GM23338 (cell line): Measurements from ENCODE around the gene AARS2. TPM values are rescaled to one million over a fixed set of nuclear protein-coding genes. Genes with fewer than 3 reads are reported as not detected.

ENCODE experiments used
- ATAC-seq: fragments of 200-7000 bp; cut with Tn5 transposase; 3 replicates; pipeline ENCODE4 v1.9.1; 2020
- DNase-seq: peaks from one replicate; pipeline ENCODE4 v3.0.0-alpha.2; 2015; ENCODE audit warnings: low spot score
- H2AFZ ChIP-seq: fragments of 200-600 bp; sonication (generic); 2 replicates; pipeline ENCODE4 v1.8.0; 2016; ENCODE audit warnings: antibody characterized with exemption, mild to moderate bottlenecking, moderate library complexity
- H3F3A ChIP-seq: fragments of 200-600 bp; sonication (generic); replicated peaks from 2 replicates; pipeline ENCODE4 v1.8.0; 2017; ENCODE audit warnings: antibody characterized with exemption, mixed run types, low read depth
- H3K27ac ChIP-seq: fragments of 200-600 bp; sonication (generic); 2 replicates; pipeline ENCODE4 v1.6.1; 2016; ENCODE audit warnings: low read depth
- H3K27me3 ChIP-seq: fragments of 200-600 bp; sonication (generic); 2 replicates; pipeline ENCODE4 v1.8.0; 2016; ENCODE audit warnings: mild to moderate bottlenecking, mixed run types, moderate library complexity; ENCODE audit not compliant: insufficient read depth
- H3K36me3 ChIP-seq: fragments of 200-600 bp; sonication (generic); 2 replicates; pipeline ENCODE4 v1.8.0; 2016; ENCODE audit warnings: mild to moderate bottlenecking; ENCODE audit not compliant: insufficient read depth
- H3K4me1 ChIP-seq: fragments of 200-600 bp; sonication (generic); 2 replicates; pipeline ENCODE4 v1.8.0; 2016; ENCODE audit warnings: mild to moderate bottlenecking, moderate library complexity; ENCODE audit not compliant: insufficient read depth
- H3K4me2 ChIP-seq: fragments of 200-600 bp; sonication (generic); 2 replicates; pipeline ENCODE4 v1.7.1; 2017; ENCODE audit warnings: mixed run types
- H3K4me3 ChIP-seq: fragments of 200-600 bp; sonication (generic); 2 replicates; pipeline ENCODE4 v1.6.1; 2016; ENCODE audit warnings: mixed run types
- H3K79me2 ChIP-seq: fragments of 200-600 bp; sonication (generic); replicated peaks from 2 replicates; pipeline ENCODE4 v1.8.0; 2017; ENCODE audit warnings: mild to moderate bottlenecking; ENCODE audit not compliant: insufficient read depth
- H3K9me2 ChIP-seq: fragments of 200-600 bp; sonication (generic); 2 replicates; pipeline ENCODE4 v1.8.0; 2017; ENCODE audit not compliant: insufficient read depth
- H4K20me1 ChIP-seq: fragments of 200-600 bp; sonication (generic); replicated peaks from 2 replicates; pipeline ENCODE4 v1.8.0; 2017; ENCODE audit warnings: mild to moderate bottlenecking; ENCODE audit not compliant: insufficient read depth
- H3K27ac Mint-ChIP-seq: 2 replicates; pipeline ENCODE4 v1.8.0; 2020; ENCODE audit warnings: inconsistent platforms, mild to moderate bottlenecking, moderate library complexity, mixed read lengths
- H3K27me3 Mint-ChIP-seq: 3 replicates; pipeline ENCODE4 v1.8.0; 2022; ENCODE audit warnings: low read depth, mild to moderate bottlenecking, moderate library complexity, mixed read lengths, inconsistent platforms; ENCODE audit not compliant: insufficient read depth, poor library complexity
- H3K36me3 Mint-ChIP-seq: 3 replicates; pipeline ENCODE4 v1.8.0; 2021; ENCODE audit warnings: low read depth, mild to moderate bottlenecking, inconsistent platforms, moderate library complexity, mixed read lengths
- H3K4me1 Mint-ChIP-seq: 3 replicates; pipeline ENCODE4 v1.8.0; 2020; ENCODE audit warnings: mild to moderate bottlenecking, inconsistent platforms, mixed read lengths
- H3K4me3 Mint-ChIP-seq: 3 replicates; pipeline ENCODE4 v1.8.0; 2021; ENCODE audit warnings: moderate library complexity, mild to moderate bottlenecking, inconsistent platforms, mixed read lengths
- H3K9me3 Mint-ChIP-seq: 3 replicates; pipeline ENCODE4 v1.8.0; 2020; ENCODE audit warnings: moderate library complexity, mild to moderate bottlenecking, inconsistent platforms, mixed read lengths
- CREB1 ChIP-seq: fragments of 250-450 bp; sonication (Bioruptor Pico); IDR thresholded peaks from 2 replicates; pipeline ENCODE4 v1.5.0; 2020; ENCODE audit warnings: low read depth, mild to moderate bottlenecking, moderate library complexity
- CTCF ChIP-seq, 2 experiments: fragments of 200-600 bp in 1 of 2; sonication (generic) in 1 of 2; conservative IDR thresholded peaks; 2 replicates each; pipeline versions ENCODE4 v1.5.1 to v1.6.1; 2016 to 2017; ENCODE audit warnings: antibody characterized with exemption in 2 of 2, low read depth in 2 of 2, mild to moderate bottlenecking in 2 of 2, moderate library complexity in 1 of 2
- ETS1 ChIP-seq: IDR thresholded peaks from 2 replicates; pipeline ENCODE4 v1.6.1; 2016; ENCODE audit warnings: antibody characterized with exemption
- EZH2 ChIP-seq: fragments of 200-600 bp; sonication (generic); IDR thresholded peaks from one replicate; pipeline ENCODE4 v1.8.0; 2017; ENCODE audit warnings: antibody characterized with exemption, mild to moderate bottlenecking, low read depth; ENCODE audit not compliant: unreplicated experiment
- EZH2phosphoT487 ChIP-seq: fragments of 200-600 bp; sonication (generic); IDR thresholded peaks from one replicate; pipeline ENCODE4 v1.8.1; 2018; ENCODE audit warnings: antibody characterized with exemption; ENCODE audit not compliant: unreplicated experiment
- JUNB ChIP-seq: IDR thresholded peaks from one replicate; pipeline ENCODE4 v1.6.1; 2016; ENCODE audit warnings: antibody characterized with exemption; ENCODE audit not compliant: unreplicated experiment
- NANOG ChIP-seq: IDR thresholded peaks from 2 replicates; pipeline ENCODE4 v1.6.1; 2016; ENCODE audit warnings: antibody characterized with exemption, borderline replicate concordance
- POLR2AphosphoS5 ChIP-seq: IDR thresholded peaks from 2 replicates; pipeline ENCODE4 v1.6.1; 2016; ENCODE audit warnings: antibody characterized with exemption, low read depth
- STAT1 ChIP-seq: IDR thresholded peaks from one replicate; pipeline ENCODE4 v1.6.1; 2016; ENCODE audit warnings: antibody characterized with exemption; ENCODE audit not compliant: unreplicated experiment
- ZNF114 ChIP-seq: fragments of 250-450 bp; sonication (Bioruptor Pico); IDR thresholded peaks from 2 replicates; pipeline ENCODE4 v1.5.0; 2020; ENCODE audit warnings: mild to moderate bottlenecking, moderate library complexity
- ZNF331 ChIP-seq: fragments of 250-450 bp; sonication (Bioruptor Pico); IDR thresholded peaks from 2 replicates; pipeline ENCODE4 v1.5.0; 2020; ENCODE audit warnings: low read depth, mild to moderate bottlenecking, moderate library complexity
- ZNF462 ChIP-seq: fragments of 250-450 bp; sonication (Bioruptor Pico); IDR thresholded peaks from 2 replicates; pipeline ENCODE4 v1.5.0; 2020; ENCODE audit warnings: mild to moderate bottlenecking, moderate library complexity
- polyA plus RNA-seq: library from polyadenylated mRNA; unstranded; fragments of >200 nt; fragmentation: Nextera tagmentation; extraction: Ambion mirVana; gene quantifications from 2 replicates; pipeline ENCODE4 v1.2.1, GENCODE V29; 2016
- total RNA-seq: library from RNA; depleted of rRNA; stranded (reverse); fragments of >200 nt; shearing (Covaris generic); gene quantifications from 2 replicates; pipeline ENCODE4 v1.2.3, GENCODE V29; 2014
- TF ChIP-seq, protein P1 (sequence below): IDR thresholded peaks from one replicate; pipeline ENCODE4 v1.6.1; 2018; ENCODE audit warnings: antibody characterized with exemption; ENCODE audit not compliant: unreplicated experiment

The AARS2 gene
- total and polyA plus RNA-seq, 2 experiments from 2014 or later: 6.5 to 23.2 TPM

GRCh38 chr6:44272529-44272928 lies 40.6 kb downstream of the AARS2 start (continued):
- TF ChIP-seq EZH2phosphoT487: no peak
- no peak for TF ChIP-seq STAT1
- TF ChIP-seq ZNF114 (CRISPR knock-in tag): no peak
- TF ChIP-seq JUNB: no peak
- no peak for TF ChIP-seq ZNF331 (CRISPR knock-in tag)

DNA sequence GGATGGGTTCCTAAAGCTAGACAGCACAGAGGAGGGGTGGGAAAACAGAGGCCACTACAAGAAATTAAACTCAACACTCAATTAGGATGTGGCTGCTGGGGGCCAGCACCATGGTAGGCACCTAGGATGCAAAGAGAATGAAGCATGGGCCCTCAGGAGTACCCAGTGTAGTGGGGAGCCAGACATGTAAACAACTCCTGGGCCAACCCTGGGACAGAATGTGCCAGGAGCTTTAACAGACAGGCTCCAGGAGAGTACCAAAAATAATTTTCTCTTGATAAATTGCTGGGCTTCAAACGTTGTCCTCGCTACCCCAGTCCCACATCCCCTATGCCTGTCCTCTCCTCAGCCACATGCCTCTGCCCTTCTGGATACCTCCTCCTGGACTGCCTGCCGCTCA lies 41.2 kb downstream of the AARS2 start:
- H3K27ac Mint-ChIP-seq: no peak overlapping the region
- no peaks in the 10 kb centered on the region for H3K79me2 ChIP-seq
- H3K4me2 ChIP-seq: no peak overlapping the region
- H4K20me1 ChIP-seq: no peaks in the 10 kb centered on the region
- peaks cover 39% of the 10 kb centered on the region for H3K27me3 Mint-ChIP-seq
- no peak overlapping the region for H3K27ac ChIP-seq
- no peaks in the 10 kb centered on the region for H3K36me3 ChIP-seq
- H3K4me3 ChIP-seq: no peak overlapping the region; the same call in 1 of the 2 replicates
- ATAC-seq: no peak
- H3K9me2 ChIP-seq: no peaks in the 10 kb centered on the region
- peaks cover 14% of the 10 kb centered on the region for H3K4me1 ChIP-seq
- H3F3A ChIP-seq: 0 out of 2 replicates have a peak, but pooled peaks cover 22% of the 10 kb centered on the region
- no peaks in the 10 kb centered on the region for H3K9me3 Mint-ChIP-seq
- H3K27me3 ChIP-seq: peaks cover 38% of the 10 kb centered on the region
- TF ChIP-seq ZNF331 (CRISPR knock-in tag): no peak
- TF ChIP-seq NANOG: no peak
- TF ChIP-seq POLR2AphosphoS5: no peak
- TF ChIP-seq JUNB: no peak
- TF ChIP-seq ZNF462: no peak
- TF ChIP-seq ZNF114 (CRISPR knock-in tag): no peak
- TF ChIP-seq STAT1: no peak
- TF ChIP-seq EZH2phosphoT487: no peak
- TF ChIP-seq EZH2: no peak
- no peak for TF ChIP-seq ETS1
- TF ChIP-seq, protein P1, sequence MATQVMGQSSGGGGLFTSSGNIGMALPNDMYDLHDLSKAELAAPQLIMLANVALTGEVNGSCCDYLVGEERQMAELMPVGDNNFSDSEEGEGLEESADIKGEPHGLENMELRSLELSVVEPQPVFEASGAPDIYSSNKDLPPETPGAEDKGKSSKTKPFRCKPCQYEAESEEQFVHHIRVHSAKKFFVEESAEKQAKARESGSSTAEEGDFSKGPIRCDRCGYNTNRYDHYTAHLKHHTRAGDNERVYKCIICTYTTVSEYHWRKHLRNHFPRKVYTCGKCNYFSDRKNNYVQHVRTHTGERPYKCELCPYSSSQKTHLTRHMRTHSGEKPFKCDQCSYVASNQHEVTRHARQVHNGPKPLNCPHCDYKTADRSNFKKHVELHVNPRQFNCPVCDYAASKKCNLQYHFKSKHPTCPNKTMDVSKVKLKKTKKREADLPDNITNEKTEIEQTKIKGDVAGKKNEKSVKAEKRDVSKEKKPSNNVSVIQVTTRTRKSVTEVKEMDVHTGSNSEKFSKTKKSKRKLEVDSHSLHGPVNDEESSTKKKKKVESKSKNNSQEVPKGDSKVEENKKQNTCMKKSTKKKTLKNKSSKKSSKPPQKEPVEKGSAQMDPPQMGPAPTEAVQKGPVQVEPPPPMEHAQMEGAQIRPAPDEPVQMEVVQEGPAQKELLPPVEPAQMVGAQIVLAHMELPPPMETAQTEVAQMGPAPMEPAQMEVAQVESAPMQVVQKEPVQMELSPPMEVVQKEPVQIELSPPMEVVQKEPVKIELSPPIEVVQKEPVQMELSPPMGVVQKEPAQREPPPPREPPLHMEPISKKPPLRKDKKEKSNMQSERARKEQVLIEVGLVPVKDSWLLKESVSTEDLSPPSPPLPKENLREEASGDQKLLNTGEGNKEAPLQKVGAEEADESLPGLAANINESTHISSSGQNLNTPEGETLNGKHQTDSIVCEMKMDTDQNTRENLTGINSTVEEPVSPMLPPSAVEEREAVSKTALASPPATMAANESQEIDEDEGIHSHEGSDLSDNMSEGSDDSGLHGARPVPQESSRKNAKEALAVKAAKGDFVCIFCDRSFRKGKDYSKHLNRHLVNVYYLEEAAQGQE: no peak
- TF ChIP-seq CREB1 (CRISPR knock-in tag): no peak
- no peak for TF ChIP-seq CTCF (conservative IDR thresholded peaks at IDR 0.05; ENCODE audit: low read depth in 2 of 2)
- peaks cover 6% of the 10 kb centered on the region; the same call in 2 of the 3 replicates for H3K36me3 Mint-ChIP-seq
- no peak overlapping the region for H2AFZ ChIP-seq
- no peak for DNase-seq
- H3K4me1 Mint-ChIP-seq: peaks cover 41% of the 10 kb centered on the region
- H3K4me3 Mint-ChIP-seq: peak overlapping the region; percentile 83
